Ovary (tissue), 9 donors: ENCODE results near the gene RNF144B. TPM values are rescaled to one million over a fixed set of nuclear protein-coding genes. Genes with fewer than 3 reads are reported as not detected.

Experiments used
- DNase-seq, 5 donors: peaks; one replicate each; pipeline ENCODE4 v3.0.0-alpha.2; 2019 to 2020
- H3K27ac ChIP-seq, 2 donors: fragments of 200-600 bp; one replicate each; pipeline versions ENCODE4 v1.5.1 to v1.8.0; 2019 to 2022
- H3K27me3 ChIP-seq: fragments of 200-600 bp; one replicate; pipeline ENCODE4 v1.8.0; 2022
- H3K36me3 ChIP-seq: fragments of 200-600 bp; sonication (generic); one replicate; pipeline ENCODE4 v1.5.1; 2019
- H3K4me1 ChIP-seq: one replicate; pipeline ENCODE4 v1.8.1; 2013; ENCODE audit warnings: mild to moderate bottlenecking, moderate library complexity; ENCODE audit not compliant: insufficient read depth
- H3K4me3 ChIP-seq: fragments of 200-600 bp; sonication (generic); one replicate; pipeline ENCODE4 v1.5.1; 2017
- H3K9me3 ChIP-seq, 2 donors: fragments of 200-600 bp in 1 of 2; sonication (generic) in 1 of 2; one replicate each; pipeline versions ENCODE4 v1.5.1 to v1.8.1; 2013 to 2019; ENCODE audit warnings: mild to moderate bottlenecking in 1 of 2, moderate library complexity in 1 of 2
- EP300 ChIP-seq: sonication (generic); formaldehyde crosslinking; IDR thresholded peaks from one replicate; pipeline ENCODE4 v1.6.1; 2017; ENCODE audit warnings: antibody characterized with exemption
- POLR2A ChIP-seq: fragments of 450-650 bp; IDR thresholded peaks from one replicate; pipeline ENCODE4 v1.6.1; 2017; ENCODE audit warnings: antibody characterized with exemption, mild to moderate bottlenecking, moderate library complexity
- WGBS, 3 donors: extraction: QIAGEN DNeasy Blood & Tissue Kit in 1 of 3; methylation state at CpG; one replicate each; pipeline versions ENCODE4 v1.1.5 to v1.1.7; 2013 to 2017; 5-methylcytosine and 5-hydroxymethylcytosine counted together
- intact Hi-C, 4 donors: fragments of 100-400 bp; cut with DNase I; formaldehyde crosslinking; loops; one replicate each; pipeline versions ENCODE4 v1.11.0 to v1.15.1; 2022 to 2023
- polyA plus RNA-seq, 2 donors: library from polyadenylated mRNA; stranded (reverse); fragments of 200-250 nt in 1 of 2; fragments of 350-450 nt in 1 of 2; fragmentation: Illumina TruSeq in 1 of 2; extraction: RNeasy Lipid Tissue Mini Kit (QIAGEN cat#74804) in 1 of 2; gene quantifications; one replicate each; pipeline ENCODE4 v1.2.3, GENCODE V29; 2013 to 2014
- total RNA-seq, 7 donors: library from RNA; depleted of rRNA in 2 of 7; stranded (reverse); fragments of >200 nt in 2 of 7; fragmentation: NEBNext Ultra II Directional in 3 of 7; extraction: Animal tissue kit (Norgen Biotek cat#: 25700) in 3 of 7; gene quantifications; one replicate each; pipeline versions ENCODE4 v1.1.0 to v1.2.4, GENCODE V29; 2016 to 2023
- TF ChIP-seq, protein P1 (sequence below), 3 donors: fragments of 450-650 bp in 2 of 3; fragments of 200-600 bp in 1 of 3; IDR thresholded peaks; one replicate each; pipeline versions ENCODE4 v1.5.1 to v1.8.0; 2016 to 2022; ENCODE audit warnings: antibody characterized with exemption in 3 of 3, mild to moderate bottlenecking in 1 of 3
- donor health status: DM: no; HTN: no; CAD: no; lungs with moderate emphysema.
- donor health status: DM: no; HTN: no; CAD: no.
- donor health status: Bipolar disorder and iron deficiency.
- donor health status: DM: yes; HTN: yes; CAD: no.
- donor health status: DM: no; HTN: no; CAD: no.
- donor health status: DM: yes; HTN: yes; CAD: no.

RNF144B gene
- total and polyA plus RNA-seq, 9 donors: 2.5 to 18.7 (median 4.0) TPM

DNA sequence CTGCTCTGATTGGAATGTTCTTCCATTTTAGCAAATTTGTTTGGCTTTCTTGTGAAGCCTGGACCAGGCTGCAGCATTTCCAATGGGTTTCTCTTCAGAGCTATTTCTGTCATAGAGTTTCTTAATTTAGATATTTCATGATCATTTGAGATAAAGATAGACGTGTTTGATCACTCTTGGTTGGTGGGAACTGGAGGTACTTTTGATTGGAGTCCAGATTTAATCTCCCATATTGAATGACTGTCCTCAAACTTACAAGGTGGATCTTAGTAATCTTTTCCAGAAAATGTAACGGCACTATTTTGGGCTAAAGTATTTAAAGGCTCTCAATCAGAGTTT lies 29.2 kb downstream of the RNF144B start:
- Histone ChIP-seq H3K9me3 (no peaks in the 10 kb centered on the region), H3K4me1 (no peaks in the 10 kb centered on the region), H3K27ac (no peak overlapping the region), H3K27me3 (no peaks in the 10 kb centered on the region), H3K36me3 (no peaks in the 10 kb centered on the region), H3K4me3 (no peak overlapping the region)
- TF ChIP-seq EP300: no peak
- TF ChIP-seq POLR2A: no peak
- TF ChIP-seq, protein P1, sequence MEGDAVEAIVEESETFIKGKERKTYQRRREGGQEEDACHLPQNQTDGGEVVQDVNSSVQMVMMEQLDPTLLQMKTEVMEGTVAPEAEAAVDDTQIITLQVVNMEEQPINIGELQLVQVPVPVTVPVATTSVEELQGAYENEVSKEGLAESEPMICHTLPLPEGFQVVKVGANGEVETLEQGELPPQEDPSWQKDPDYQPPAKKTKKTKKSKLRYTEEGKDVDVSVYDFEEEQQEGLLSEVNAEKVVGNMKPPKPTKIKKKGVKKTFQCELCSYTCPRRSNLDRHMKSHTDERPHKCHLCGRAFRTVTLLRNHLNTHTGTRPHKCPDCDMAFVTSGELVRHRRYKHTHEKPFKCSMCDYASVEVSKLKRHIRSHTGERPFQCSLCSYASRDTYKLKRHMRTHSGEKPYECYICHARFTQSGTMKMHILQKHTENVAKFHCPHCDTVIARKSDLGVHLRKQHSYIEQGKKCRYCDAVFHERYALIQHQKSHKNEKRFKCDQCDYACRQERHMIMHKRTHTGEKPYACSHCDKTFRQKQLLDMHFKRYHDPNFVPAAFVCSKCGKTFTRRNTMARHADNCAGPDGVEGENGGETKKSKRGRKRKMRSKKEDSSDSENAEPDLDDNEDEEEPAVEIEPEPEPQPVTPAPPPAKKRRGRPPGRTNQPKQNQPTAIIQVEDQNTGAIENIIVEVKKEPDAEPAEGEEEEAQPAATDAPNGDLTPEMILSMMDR (IDR thresholded peaks at IDR 0.05): no peak
- intact Hi-C loops: no loop called here
- WGBS, 3 donors: 65 to 73% (median 72%) methylated on average over 2 of the region's 2 CpGs
- no peak for DNase-seq

GRCh38 chr6:18420328-18420727 lies 33.2 kb downstream of the RNF144B start:
- Histone ChIP-seq H3K9me3 (no peaks in the 10 kb centered on the region), H3K27me3 (no peaks in the 10 kb centered on the region), H3K4me3 (no peak overlapping the region), H3K36me3 (no peaks in the 10 kb centered on the region), H3K4me1 (no peaks in the 10 kb centered on the region), H3K27ac (no peak overlapping the region)
- TF ChIP-seq, protein P1 (IDR thresholded peaks at IDR 0.05): no peak
- TF ChIP-seq EP300: no peak
- no peak for DNase-seq
- WGBS, 3 donors: 60 to 73% (median 72%) methylated on average over 3 of the region's 3 CpGs
- intact Hi-C loops: no loop called here

- DNase-seq: no peak
- intact Hi-C loops: no loop called here
- Histone ChIP-seq H3K9me3 (no peaks in the 10 kb centered on the region), H3K27ac (no peak overlapping the region), H3K27me3 (no peaks in the 10 kb centered on the region), H3K4me3 (no peak overlapping the region), H3K36me3 (no peaks in the 10 kb centered on the region), H3K4me1 (no peaks in the 10 kb centered on the region)
- TF ChIP-seq, protein P1 (IDR thresholded peaks at IDR 0.05): no peak
- TF ChIP-seq POLR2A (no peak), EP300 (no peak)
Measured at GRCh38 chr6:18422136-18422535, 35.0 kb downstream of the RNF144B start.

- H3K27me3 ChIP-seq: no peaks in the 10 kb centered on the region
- no peak overlapping the region for H3K4me3 ChIP-seq
- intact Hi-C loops: no loop called here
- H3K9me3 ChIP-seq: no peaks in the 10 kb centered on the region
- DNase-seq: no peak
- H3K36me3 ChIP-seq: no peaks in the 10 kb centered on the region
- no peak overlapping the region for H3K27ac ChIP-seq
- 73 to 82% (median 81%) methylated on average over 3 of the region's 3 CpGs for WGBS, 3 donors
- no peaks in the 10 kb centered on the region for H3K4me1 ChIP-seq
- TF ChIP-seq EP300: no peak
- no peak for TF ChIP-seq POLR2A
- TF ChIP-seq, protein P1 (IDR thresholded peaks at IDR 0.05): no peak
Measured at GRCh38 chr6:18423426-18423825, 36.3 kb downstream of the RNF144B start.

GRCh38 chr6:18424201-18424600 lies 37.1 kb downstream of the RNF144B start:
- TF ChIP-seq, protein P1 (IDR thresholded peaks at IDR 0.05): no peak
- TF ChIP-seq POLR2A (no peak), EP300 (no peak)
- H3K36me3 ChIP-seq: no peaks in the 10 kb centered on the region
- H3K27me3 ChIP-seq: no peaks in the 10 kb centered on the region
- no peak overlapping the region for H3K27ac ChIP-seq
- H3K9me3 ChIP-seq: no peaks in the 10 kb centered on the region
- intact Hi-C loops: no loop called here
- no peaks in the 10 kb centered on the region for H3K4me1 ChIP-seq
- 30 to 53% (median 35%) methylated on average over 2 of the region's 2 CpGs for WGBS, 3 donors
- H3K4me3 ChIP-seq: no peak overlapping the region
- no peak for DNase-seq
